Right lobe of liver (tissue), 4 donors: ENCODE measurements around the gene KIF6.

ENCODE experiments used
- POLR2A ChIP-seq: fragments of 450-650 bp; IDR thresholded peaks from one replicate; pipeline ENCODE4 v1.6.1; 2017; ENCODE audit warnings: antibody characterized with exemption, mild to moderate bottlenecking
- TF ChIP-seq, protein P1 (sequence below), 4 donors: fragments of 200-600 bp in 3 of 4; fragments of 450-650 bp in 1 of 4; IDR thresholded peaks; one replicate each; pipeline versions ENCODE4 v1.5.1 to v1.8.0; 2016 to 2022; ENCODE audit warnings: antibody characterized with exemption in 4 of 4, mild to moderate bottlenecking in 2 of 4
- donor health status: DM: no; HTN: no; CAD: no.
- donor health status: DM: no; HTN: no; CAD: no.
- donor health status: DM: no; HTN: yes; CAD: no.

DNA sequence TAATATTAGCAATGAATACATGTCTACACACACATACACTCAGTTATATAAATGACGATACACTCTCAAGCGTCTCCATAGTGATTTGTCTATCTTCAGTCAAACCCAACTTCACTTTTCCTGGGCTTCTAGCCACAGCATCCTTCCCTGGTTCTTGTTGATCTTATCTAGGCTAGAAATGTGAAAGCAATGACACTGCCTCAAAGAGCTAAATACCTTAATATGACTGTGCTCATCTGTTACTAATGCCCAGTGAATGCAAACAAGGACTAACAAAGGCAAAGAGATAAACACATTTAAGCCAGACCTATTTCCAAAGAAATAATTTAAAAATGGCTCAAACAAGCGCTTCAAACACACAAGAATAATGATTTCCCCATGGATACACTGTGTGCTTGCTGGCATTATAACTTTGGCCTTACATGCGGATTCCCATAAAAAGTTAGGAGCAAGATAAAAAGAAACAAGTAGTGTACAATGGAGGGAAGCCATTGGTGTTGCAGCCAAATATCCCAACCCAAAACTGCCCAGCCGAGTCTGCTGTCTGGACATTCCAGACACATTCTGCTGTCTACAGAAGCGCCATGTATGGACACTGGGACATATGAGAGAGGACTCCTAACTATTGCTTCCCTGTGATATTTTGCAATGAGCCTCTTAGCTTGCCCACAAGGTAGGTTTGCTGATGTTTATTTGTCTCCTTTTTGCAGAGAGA is 47.5 kb upstream of the KIF6 start:
- TF ChIP-seq POLR2A: no peak
- TF ChIP-seq, protein P1, sequence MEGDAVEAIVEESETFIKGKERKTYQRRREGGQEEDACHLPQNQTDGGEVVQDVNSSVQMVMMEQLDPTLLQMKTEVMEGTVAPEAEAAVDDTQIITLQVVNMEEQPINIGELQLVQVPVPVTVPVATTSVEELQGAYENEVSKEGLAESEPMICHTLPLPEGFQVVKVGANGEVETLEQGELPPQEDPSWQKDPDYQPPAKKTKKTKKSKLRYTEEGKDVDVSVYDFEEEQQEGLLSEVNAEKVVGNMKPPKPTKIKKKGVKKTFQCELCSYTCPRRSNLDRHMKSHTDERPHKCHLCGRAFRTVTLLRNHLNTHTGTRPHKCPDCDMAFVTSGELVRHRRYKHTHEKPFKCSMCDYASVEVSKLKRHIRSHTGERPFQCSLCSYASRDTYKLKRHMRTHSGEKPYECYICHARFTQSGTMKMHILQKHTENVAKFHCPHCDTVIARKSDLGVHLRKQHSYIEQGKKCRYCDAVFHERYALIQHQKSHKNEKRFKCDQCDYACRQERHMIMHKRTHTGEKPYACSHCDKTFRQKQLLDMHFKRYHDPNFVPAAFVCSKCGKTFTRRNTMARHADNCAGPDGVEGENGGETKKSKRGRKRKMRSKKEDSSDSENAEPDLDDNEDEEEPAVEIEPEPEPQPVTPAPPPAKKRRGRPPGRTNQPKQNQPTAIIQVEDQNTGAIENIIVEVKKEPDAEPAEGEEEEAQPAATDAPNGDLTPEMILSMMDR (IDR thresholded peaks at IDR 0.05): no peak
